GM06990 (cell line): ENCODE data around the gene DPYSL4.

Experiments
- DNase-seq: peaks from one replicate; pipeline ENCODE4 v3.0.0-alpha.2; 2011; ENCODE audit not compliant: insufficient read length; ENCODE audit errors: extremely low read depth
- H3K27me3 ChIP-seq: replicated peaks from 2 replicates; pipeline ENCODE4 v1.6.0; 2011; ENCODE audit warnings: low read length; ENCODE audit not compliant: control insufficient read depth, insufficient read depth
- H3K36me3 ChIP-seq: 2 replicates; pipeline ENCODE4 v1.5.1; 2011; ENCODE audit warnings: low read length; ENCODE audit not compliant: control insufficient read depth, insufficient read depth
- H3K4me3 ChIP-seq: replicated peaks from 2 replicates; pipeline ENCODE4 v1.5.1; 2011; ENCODE audit warnings: low read depth, mild to moderate bottlenecking, control low read depth, low read length
- TF ChIP-seq, protein P1 (sequence below): IDR thresholded peaks from 2 replicates; pipeline ENCODE4 v1.5.1; 2011; ENCODE audit warnings: low read length, control low read depth, mild to moderate bottlenecking, inconsistent platforms; ENCODE audit not compliant: insufficient read depth, poor library complexity, severe bottlenecking

DPYSL4 gene

DNA sequence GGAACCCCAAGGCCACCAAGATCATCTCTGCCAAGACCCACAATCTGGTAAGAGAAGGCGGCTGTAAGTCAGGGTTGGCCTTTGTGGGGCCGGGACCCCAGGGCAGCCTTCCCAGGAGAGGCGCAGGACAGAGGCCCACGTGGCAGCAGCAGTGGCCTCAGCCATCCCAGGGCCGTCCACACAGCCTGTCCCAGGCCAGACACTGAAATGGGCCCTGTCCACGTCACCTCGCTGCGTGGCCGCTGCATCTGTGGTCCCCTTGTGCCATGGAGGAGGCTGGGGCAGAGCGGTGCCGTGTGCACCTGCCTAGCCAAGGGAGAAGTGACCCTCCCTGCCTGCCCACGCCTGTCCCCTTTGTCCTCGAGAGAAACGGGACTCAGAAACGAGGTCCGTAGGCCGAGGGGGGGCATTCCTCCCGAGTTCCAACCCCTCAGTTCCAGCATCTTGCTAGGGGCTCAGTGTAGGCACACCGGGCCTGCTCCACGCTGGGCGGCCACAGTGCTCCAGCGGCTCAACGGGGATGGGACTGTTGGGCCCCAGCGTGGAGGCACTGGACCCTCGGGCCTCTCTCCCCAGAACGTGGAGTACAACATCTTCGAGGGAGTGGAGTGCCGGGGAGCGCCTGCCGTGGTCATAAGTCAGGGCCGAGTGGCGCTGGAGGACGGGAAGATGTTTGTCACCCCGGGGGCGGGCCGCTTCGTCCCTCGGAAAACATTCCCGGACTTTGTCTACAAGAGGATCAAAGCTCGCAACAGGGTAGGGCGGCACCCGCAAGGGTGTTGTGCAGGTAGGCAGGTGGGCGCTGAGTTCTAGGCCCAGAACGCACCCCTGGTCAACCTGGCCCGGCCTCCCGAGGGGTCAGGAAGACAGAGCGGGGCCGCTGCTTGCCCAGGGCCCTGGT is 15.6 kb downstream of the DPYSL4 start:
- no peak for DNase-seq
- H3K4me3 ChIP-seq = no peak overlapping the region
- TF ChIP-seq, protein P1, sequence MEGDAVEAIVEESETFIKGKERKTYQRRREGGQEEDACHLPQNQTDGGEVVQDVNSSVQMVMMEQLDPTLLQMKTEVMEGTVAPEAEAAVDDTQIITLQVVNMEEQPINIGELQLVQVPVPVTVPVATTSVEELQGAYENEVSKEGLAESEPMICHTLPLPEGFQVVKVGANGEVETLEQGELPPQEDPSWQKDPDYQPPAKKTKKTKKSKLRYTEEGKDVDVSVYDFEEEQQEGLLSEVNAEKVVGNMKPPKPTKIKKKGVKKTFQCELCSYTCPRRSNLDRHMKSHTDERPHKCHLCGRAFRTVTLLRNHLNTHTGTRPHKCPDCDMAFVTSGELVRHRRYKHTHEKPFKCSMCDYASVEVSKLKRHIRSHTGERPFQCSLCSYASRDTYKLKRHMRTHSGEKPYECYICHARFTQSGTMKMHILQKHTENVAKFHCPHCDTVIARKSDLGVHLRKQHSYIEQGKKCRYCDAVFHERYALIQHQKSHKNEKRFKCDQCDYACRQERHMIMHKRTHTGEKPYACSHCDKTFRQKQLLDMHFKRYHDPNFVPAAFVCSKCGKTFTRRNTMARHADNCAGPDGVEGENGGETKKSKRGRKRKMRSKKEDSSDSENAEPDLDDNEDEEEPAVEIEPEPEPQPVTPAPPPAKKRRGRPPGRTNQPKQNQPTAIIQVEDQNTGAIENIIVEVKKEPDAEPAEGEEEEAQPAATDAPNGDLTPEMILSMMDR = no peak
- no peaks in the 10 kb centered on the region for H3K36me3 ChIP-seq
- H3K27me3 ChIP-seq = no peaks in the 10 kb centered on the region

DNA sequence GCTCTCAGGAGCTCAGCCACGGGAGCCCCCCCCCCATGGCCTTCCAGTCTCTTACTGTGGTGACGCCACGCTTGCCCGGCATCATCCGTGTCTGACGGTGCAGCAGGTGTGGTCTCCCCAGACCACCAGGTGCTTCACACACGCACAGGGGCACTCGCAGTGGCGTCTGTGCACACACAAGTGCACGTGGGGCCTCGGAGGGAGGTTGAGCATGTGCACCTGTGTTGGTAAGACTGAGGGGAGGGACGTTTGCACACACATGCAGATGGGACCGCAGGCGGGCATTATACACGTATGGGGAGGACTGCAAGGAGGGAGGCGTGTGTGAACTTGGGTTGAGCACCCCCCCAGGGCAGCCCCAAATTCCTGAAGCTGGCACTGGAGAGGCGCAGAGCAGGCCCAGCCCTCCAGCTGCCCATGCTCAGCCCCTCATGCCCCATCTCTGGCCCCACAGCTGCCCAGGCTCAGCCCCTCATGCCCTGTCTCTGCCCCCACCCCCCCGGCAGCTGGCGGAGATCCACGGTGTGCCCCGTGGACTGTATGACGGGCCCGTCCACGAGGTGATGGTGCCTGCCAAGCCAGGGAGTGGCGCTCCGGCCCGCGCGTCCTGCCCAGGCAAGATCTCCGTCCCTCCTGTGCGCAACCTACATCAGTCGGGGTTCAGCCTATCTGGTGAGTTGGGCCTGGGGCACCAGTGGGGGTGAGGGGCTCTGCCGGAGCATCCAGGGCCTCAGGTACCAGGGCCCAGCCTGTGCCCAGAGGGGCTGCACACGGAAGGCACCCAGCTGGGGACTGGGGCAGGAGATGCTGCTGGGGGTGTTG is 16.7 kb downstream of the DPYSL4 start:
- TF ChIP-seq, protein P1 = no peak
- Histone ChIP-seq H3K36me3 (no peaks in the 10 kb centered on the region), H3K4me3 (no peak overlapping the region), H3K27me3 (no peaks in the 10 kb centered on the region)
- DNase-seq = no peak

DNA sequence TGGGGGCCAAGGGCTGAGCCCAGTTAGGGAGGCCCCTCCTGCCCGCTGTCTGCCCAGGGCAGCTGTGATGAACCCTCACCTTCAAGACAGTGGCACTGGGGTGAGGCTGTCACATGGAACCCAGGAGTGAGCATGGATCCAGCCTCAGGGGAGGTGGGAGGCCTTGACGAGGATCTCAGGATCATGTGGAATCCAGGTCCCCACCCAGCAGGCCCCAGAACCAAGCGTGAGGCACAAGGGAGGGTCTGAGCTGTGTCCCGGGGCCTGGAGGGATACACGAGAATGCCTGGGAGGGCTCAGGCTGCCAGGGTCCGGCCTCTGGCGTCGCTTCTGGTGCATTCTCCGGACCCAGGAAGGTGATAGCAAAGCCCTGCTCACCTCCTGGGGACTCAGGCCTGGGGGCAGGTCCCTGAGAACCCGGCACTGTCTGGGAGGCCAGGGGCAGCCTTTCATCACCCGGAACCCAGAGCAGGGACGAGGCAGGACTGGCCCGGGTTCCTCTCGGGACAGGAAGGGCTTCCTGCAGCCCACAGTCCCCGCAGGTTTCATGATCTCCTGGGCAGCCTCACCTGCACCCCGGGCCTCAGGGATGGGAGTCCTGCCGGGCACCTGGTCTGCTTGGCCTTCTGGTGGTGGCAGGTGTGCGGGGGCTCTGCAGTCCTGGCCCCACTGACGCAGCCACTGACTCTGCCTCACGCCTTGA is 17.5 kb downstream of the DPYSL4 start:
- H3K4me3 ChIP-seq = no peak overlapping the region
- TF ChIP-seq, protein P1 = no peak

DNA sequence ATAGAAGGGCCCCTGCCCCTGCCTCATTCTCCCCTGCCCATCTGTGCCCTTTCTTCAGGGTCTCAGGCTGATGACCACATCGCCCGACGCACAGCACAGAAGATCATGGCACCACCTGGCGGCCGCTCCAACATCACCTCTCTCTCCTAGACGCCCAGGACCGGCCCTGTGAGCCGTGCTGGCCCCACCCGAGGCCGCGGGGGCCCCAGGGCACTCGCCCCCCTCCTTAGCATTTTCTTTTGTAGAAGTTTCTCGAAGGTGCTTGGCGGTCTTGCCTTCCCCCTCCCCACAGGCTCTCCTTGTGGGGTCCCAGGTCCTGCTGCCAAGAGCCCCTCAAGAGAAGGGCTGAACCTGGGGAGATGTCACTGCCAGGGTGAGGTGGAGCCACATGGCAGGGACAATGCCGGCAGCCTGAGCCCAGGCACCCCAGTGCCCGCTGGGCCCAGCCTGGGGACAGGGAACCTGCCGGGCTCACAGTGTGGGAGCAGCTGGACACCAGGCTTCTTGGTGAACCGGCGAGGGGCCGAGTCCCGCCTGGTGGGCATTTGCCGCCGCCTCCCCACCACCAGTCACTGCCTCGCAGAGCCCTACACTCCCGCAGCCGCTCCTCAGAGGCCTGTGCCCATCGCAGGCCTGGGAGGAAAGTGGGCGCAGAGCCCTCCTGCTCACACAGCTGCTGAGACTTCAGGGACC is 18.2 kb downstream of the DPYSL4 start:
- no peak for DNase-seq
- Histone ChIP-seq H3K36me3 (no peaks in the 10 kb centered on the region), H3K4me3 (no peak overlapping the region), H3K27me3 (no peaks in the 10 kb centered on the region)
- TF ChIP-seq, protein P1 = no peak

More for the DNA sequence above, 17.5 kb downstream of the DPYSL4 start:
- Histone ChIP-seq H3K27me3 (no peaks in the 10 kb centered on the region), H3K36me3 (no peaks in the 10 kb centered on the region)
- DNase-seq = no peak

DNA sequence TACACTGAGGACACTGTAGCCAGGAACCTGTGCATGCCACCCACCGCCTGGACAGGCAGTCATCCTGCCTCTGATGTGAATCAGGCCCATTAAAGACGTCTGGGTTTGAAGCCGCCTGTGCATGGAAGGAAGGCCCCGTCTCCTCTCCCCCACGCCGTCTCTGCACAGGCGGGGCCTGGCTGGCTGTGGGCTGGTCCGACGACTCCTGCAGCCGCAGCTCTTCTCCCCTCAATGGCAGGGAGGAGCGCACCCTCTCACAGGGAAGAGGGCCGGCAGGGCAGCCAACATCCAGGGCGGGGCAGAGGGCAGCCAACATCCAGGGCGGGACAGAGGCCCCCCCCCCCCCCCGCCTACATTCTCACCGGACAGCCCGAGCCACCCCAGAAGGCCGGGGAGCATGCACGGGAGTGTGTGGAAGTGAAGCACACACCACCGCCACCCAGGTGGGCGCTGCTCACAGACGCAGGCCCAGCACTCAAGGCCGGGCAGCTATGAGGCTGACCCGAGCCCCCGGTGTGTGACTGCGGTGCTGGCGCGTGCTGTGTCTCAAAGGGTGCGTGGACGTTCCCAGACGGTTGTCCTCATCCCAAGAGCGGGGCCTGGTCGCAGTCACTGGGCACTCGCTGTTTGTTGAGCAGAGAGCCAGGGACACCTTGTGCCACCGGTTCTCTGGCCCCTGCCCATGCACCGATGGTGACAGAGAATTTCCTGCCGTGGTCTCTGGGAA is 19.1 kb downstream of the DPYSL4 start:
- DNase-seq = no peak
- Histone ChIP-seq H3K27me3 (no peaks in the 10 kb centered on the region), H3K4me3 (no peak overlapping the region), H3K36me3 (no peaks in the 10 kb centered on the region)
- TF ChIP-seq, protein P1 = no peak
